ENCODE measurements around the gene RPS6KA2. TPM values are rescaled to one million over a fixed set of nuclear protein-coding genes. Genes with fewer than 3 reads are reported as not detected.

RPS6KA2 gene
- total RNA-seq, 3 donors from 2014 or later = 8.6 to 21.3 (median 18.7) TPM

DNA sequence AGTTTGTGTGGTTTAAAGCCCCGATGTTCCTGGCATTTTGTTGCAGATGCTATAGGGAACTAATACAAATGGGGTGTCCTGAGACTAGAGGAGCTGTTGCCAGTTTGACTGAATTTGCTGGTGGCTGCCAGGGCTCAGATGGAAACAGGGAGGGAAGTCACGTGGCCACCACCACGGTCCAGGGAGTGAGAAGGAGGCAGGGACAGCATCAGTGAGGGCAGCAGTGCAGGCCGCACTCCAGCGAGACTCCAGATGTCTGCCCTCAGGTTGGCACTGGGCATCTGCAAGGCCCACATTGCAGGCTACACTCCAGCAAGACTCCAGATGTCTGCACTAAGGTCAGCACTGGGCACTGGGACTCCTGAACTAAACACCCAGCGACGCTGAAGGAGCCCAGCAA lies 126.8 kb downstream of the RPS6KA2 start:
- no peak for ATAC-seq
- intact Hi-C loops (cut with DNase I, micrococcal nuclease) = no loop called here
- H3K36me3 ChIP-seq (ENCODE audit: low read depth) = no peaks in the 10 kb centered on the region

DNA sequence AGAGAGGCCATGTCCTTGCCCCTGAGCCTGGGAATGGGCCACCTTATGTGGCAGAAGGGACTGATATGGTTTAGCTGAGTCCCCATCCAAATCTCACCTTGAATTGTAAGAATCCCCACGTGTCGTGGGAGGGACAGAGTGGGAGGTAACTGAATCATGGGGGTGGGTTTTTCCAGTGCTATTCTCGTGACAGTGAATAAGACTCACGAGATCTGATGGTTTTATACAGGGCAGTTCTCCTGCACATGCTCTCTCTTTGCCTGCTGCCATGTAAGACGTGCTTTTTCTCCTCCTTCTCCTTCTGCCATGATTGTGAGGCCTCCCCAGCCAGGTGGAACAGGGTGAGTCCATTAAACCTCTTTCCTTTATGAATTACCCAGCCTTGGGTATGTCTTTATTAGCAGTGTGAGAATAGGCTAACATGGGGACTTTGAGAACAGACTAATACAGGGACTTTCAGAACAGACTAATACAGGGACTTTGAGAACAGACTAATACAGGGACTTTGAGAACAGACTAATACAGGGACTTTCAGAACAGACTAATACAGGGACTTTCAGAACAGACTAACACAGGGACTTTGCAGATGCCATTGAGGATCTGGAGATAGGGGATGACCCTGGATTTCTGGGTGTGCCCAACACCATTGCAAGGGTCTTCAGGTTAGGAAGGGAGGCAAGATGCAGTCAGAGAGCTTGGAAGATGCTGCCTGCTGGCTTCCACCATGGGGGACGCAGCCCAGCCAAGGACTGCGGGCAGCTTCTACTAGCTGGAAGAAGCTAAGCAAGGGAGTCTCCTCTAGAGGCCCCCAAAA lies 127.5 kb downstream of the RPS6KA2 start:
- ATAC-seq (no peak), DNase-seq (no peak)
- no peaks in the 10 kb centered on the region for H3K36me3 ChIP-seq (ENCODE audit: low read depth)
- no peak overlapping the region for H3K4me3 ChIP-seq
- intact Hi-C loops (cut with DNase I, micrococcal nuclease) = no loop called here
- H3K9me3 ChIP-seq = no peaks in the 10 kb centered on the region
- TF ChIP-seq, protein P1, sequence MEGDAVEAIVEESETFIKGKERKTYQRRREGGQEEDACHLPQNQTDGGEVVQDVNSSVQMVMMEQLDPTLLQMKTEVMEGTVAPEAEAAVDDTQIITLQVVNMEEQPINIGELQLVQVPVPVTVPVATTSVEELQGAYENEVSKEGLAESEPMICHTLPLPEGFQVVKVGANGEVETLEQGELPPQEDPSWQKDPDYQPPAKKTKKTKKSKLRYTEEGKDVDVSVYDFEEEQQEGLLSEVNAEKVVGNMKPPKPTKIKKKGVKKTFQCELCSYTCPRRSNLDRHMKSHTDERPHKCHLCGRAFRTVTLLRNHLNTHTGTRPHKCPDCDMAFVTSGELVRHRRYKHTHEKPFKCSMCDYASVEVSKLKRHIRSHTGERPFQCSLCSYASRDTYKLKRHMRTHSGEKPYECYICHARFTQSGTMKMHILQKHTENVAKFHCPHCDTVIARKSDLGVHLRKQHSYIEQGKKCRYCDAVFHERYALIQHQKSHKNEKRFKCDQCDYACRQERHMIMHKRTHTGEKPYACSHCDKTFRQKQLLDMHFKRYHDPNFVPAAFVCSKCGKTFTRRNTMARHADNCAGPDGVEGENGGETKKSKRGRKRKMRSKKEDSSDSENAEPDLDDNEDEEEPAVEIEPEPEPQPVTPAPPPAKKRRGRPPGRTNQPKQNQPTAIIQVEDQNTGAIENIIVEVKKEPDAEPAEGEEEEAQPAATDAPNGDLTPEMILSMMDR (IDR thresholded peaks at IDR 0.05) = no peak
- no peaks in the 10 kb centered on the region for H3K4me1 ChIP-seq (ENCODE audit: low read depth)

More for the DNA sequence above, 126.8 kb downstream of the RPS6KA2 start:
- TF ChIP-seq, protein P1 (IDR thresholded peaks at IDR 0.05) = no peak
- DNase-seq = no peak
- H3K9me3 ChIP-seq = no peaks in the 10 kb centered on the region
- no peaks in the 10 kb centered on the region for H3K4me1 ChIP-seq (ENCODE audit: low read depth)
- no peak overlapping the region for H3K4me3 ChIP-seq

DNA sequence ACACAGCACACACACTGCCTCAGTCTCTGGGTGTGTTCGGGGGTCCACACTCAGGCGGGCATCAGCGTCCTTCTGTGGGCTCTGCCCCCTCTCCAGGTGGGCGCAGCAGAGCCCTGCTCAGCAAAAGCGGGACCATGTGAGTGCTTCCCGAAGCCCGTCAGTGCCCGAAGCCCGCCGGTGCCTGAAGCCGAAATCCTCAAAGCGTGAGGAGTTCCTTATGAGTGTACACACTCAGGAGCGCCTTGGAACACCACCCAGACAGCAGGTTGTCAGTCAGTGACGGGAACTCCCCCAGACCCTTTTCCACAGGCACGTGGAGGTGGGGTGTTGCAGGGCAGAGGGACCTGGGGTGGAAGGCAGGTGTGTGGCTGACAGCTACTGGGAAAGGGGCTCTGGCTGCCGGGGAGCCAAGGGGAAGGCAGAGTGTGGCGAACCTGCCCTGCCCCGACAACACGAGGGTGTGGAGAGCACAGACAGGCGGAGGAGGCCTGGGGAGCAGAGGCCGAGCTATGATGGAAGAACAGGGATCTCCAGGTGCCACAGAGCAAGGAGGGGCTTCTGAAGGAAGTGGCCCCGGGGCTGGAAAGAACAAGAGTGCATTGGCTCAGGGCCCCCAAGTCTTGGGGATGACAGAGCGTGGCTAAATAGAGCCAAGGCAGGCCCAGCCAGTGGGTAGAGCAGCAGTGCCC lies 128.2 kb downstream of the RPS6KA2 start:
- no peaks in the 10 kb centered on the region for H3K36me3 ChIP-seq (ENCODE audit: low read depth)
- DNase-seq (no peak), ATAC-seq (no peak)
- no peaks in the 10 kb centered on the region for H3K9me3 ChIP-seq
- TF ChIP-seq, protein P1 (IDR thresholded peaks at IDR 0.05) = no peak
- H3K4me1 ChIP-seq (ENCODE audit: low read depth) = no peaks in the 10 kb centered on the region
- H3K4me3 ChIP-seq = no peak overlapping the region
- intact Hi-C loops (cut with DNase I, micrococcal nuclease) = no loop called here

DNA sequence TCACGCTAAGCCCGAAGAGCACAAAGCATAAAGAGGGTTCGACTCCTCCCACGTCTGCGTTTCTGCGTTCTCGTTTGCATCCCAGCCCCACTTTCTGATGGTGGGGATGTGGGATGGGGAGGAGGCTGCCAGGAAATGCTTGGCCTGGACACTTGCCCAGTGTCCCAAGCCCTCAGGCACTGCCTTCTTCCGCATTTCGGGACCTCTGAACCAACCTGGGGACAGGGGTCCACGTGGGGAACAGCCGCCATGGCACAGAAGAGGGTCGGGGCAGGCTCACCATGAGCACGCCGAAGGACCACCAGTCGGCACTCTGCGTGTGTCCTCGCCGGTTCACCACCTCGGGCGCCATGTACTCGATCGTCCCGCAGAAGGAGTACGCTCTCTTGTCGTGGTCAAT lies 128.8 kb downstream of the RPS6KA2 start:
- no peak for DNase-seq
- Histone ChIP-seq H3K4me1 (ENCODE audit: low read depth) (no peaks in the 10 kb centered on the region), H3K36me3 (ENCODE audit: low read depth) (no peaks in the 10 kb centered on the region), H3K4me3 (no peak overlapping the region), H3K9me3 (no peaks in the 10 kb centered on the region)
- no peak for ATAC-seq
- intact Hi-C loops (cut with DNase I, micrococcal nuclease) = no loop called here
- TF ChIP-seq, protein P1 (IDR thresholded peaks at IDR 0.05) = no peak

DNA sequence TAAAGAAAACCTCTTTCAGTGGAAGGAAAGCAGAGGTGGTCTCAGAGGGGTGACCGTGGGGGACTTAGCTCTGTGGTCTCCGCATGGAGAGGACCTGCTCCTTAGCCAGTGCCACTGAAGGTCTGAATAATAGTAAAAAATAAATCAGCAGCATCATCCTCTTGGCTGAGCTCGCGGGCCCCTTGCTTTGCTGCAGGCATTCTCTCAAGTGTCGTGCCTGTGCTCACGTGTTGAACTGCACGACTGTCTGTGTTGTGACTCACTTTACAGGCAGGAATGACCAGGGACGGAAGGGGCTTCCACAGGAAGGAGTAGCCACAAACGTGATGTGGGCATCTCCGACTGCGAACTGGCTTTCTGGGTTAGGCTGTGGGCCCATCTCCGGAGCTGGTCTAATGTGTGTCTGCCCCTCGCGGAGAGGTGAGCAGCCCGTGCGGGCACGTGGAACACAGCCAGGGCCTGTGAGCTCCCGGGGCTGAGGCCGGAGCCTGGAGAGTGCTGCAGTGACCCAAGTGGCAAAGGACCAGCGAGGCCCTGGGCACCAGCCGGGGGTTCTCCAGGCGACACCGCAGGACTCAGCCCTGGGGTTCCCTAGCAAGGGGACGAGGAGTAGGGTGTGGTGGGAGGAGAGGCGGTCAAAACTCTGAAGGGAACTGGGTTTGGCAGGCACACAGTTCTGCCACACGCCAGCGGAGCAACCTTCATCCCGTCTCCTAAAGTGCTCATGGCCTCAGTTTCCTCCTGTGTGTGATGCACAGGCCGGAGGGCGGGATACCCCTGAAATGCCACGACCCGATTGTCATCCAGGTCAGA lies 129.8 kb downstream of the RPS6KA2 start:
- no peaks in the 10 kb centered on the region for H3K4me1 ChIP-seq (ENCODE audit: low read depth)
- DNase-seq (no peak), ATAC-seq (no peak)
- TF ChIP-seq, protein P1 (IDR thresholded peaks at IDR 0.05) = no peak
- intact Hi-C loops (cut with DNase I, micrococcal nuclease) = no loop called here
- no peaks in the 10 kb centered on the region for H3K36me3 ChIP-seq (ENCODE audit: low read depth)
- no peaks in the 10 kb centered on the region for H3K9me3 ChIP-seq
- no peak overlapping the region for H3K4me3 ChIP-seq

Measured in mucosa of descending colon (tissue), 3 donors.